ENCODE results near the gene MEGF11.

DNA sequence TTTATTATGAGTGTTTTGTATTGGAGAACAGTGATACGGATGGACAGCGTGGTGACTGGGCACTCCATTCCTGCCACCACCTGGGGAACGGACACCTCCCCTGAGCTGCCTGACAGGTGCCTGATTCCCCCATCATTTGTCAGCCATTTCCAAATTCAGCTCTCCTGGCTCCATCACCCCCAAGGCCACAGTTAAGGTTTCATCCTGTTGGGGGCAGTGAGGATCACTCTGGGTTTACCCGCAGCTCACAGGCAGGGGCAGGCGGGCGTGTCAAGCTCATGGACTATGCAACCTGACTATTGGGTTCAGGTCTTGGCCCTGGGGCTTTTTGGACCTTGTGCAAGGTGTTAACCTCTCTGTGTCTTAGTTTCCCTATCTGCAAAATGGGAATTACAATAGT lies 307.9 kb downstream of the MEGF11 start:
- TF ChIP-seq, protein P1, sequence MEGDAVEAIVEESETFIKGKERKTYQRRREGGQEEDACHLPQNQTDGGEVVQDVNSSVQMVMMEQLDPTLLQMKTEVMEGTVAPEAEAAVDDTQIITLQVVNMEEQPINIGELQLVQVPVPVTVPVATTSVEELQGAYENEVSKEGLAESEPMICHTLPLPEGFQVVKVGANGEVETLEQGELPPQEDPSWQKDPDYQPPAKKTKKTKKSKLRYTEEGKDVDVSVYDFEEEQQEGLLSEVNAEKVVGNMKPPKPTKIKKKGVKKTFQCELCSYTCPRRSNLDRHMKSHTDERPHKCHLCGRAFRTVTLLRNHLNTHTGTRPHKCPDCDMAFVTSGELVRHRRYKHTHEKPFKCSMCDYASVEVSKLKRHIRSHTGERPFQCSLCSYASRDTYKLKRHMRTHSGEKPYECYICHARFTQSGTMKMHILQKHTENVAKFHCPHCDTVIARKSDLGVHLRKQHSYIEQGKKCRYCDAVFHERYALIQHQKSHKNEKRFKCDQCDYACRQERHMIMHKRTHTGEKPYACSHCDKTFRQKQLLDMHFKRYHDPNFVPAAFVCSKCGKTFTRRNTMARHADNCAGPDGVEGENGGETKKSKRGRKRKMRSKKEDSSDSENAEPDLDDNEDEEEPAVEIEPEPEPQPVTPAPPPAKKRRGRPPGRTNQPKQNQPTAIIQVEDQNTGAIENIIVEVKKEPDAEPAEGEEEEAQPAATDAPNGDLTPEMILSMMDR (IDR thresholded peaks at IDR 0.05), result no peak
- no peak for TF ChIP-seq POLR2A (IDR thresholded peaks at IDR 0.05)

Measured in Peyer's patch (tissue), 4 donors.